Transverse colon (tissue), 3 donors: ENCODE measurements around the gene FCRL4.
"Not testable (repeated sequence)": the region's sequence is repeated elsewhere in the genome, so short reads cannot be mapped to it uniquely, and the experiment has no call there.

Experiments used
- CTCF ChIP-seq, 5 experiments: fragments of 200-600 bp in 3 of 5; fragments of 450-650 bp in 2 of 5; sonication (generic) in 3 of 5; IDR thresholded peaks; 1 replicate in 2 of 5; 2 replicates in 3 of 5; pipeline ENCODE4 v1.5.1; 2016 to 2017; ENCODE audit warnings: antibody characterized with exemption in 5 of 5, inconsistent platforms in 3 of 5, mild to moderate bottlenecking in 2 of 5, moderate library complexity in 1 of 5
- POLR2A ChIP-seq: fragments of 450-650 bp; IDR thresholded peaks from one replicate; pipeline ENCODE4 v1.6.1; 2016; ENCODE audit warnings: antibody characterized with exemption, mild to moderate bottlenecking, moderate library complexity

GRCh38 chr1:157548081-157548480 lies 49.8 kb downstream of the FCRL4 start:
- not testable (repeated sequence) for TF ChIP-seq POLR2A; CTCF (IDR thresholded peaks at IDR 0.05)
